Gastrocnemius medialis (tissue), 4 donors: ENCODE results near the gene SLC25A52.

Source experiments
- POLR2A ChIP-seq, 2 donors: fragments of 450-650 bp; IDR thresholded peaks; one replicate each; pipeline ENCODE4 v1.6.1; 2017; ENCODE audit warnings: antibody characterized with exemption in 2 of 2, mild to moderate bottlenecking in 2 of 2, moderate library complexity in 2 of 2
- TF ChIP-seq, protein P1 (sequence below), 5 experiments: fragments of 450-650 bp in 3 of 5; fragments of 200-600 bp in 2 of 5; sonication (generic) in 2 of 5; IDR thresholded peaks in 4 of 5; conservative IDR thresholded peaks in 1 of 5; 1 replicate in 4 of 5; 2 replicates in 1 of 5; pipeline ENCODE4 v1.5.1; 2016 to 2019; ENCODE audit warnings: antibody characterized with exemption in 5 of 5, mild to moderate bottlenecking in 3 of 5, moderate library complexity in 3 of 5

DNA sequence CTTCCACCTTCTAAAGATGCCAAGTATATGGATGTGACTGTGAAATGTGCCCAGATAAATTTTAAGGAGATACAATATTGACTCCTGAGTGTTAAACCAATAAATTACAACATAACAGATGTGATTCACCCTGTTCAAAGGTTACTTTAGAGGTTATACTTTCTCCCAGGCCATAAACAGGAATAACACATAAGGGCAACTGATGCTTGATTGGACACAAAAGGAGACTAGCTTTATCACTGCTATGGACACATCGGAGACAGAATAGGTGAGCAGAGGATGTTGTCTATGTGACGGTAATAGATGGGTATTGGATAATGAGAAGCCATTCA is 31.9 kb upstream of the SLC25A52 start:
- TF ChIP-seq, protein P1, sequence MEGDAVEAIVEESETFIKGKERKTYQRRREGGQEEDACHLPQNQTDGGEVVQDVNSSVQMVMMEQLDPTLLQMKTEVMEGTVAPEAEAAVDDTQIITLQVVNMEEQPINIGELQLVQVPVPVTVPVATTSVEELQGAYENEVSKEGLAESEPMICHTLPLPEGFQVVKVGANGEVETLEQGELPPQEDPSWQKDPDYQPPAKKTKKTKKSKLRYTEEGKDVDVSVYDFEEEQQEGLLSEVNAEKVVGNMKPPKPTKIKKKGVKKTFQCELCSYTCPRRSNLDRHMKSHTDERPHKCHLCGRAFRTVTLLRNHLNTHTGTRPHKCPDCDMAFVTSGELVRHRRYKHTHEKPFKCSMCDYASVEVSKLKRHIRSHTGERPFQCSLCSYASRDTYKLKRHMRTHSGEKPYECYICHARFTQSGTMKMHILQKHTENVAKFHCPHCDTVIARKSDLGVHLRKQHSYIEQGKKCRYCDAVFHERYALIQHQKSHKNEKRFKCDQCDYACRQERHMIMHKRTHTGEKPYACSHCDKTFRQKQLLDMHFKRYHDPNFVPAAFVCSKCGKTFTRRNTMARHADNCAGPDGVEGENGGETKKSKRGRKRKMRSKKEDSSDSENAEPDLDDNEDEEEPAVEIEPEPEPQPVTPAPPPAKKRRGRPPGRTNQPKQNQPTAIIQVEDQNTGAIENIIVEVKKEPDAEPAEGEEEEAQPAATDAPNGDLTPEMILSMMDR (IDR thresholded peaks at IDR 0.05 in 4 of 5, conservative IDR thresholded peaks at IDR 0.05 in 1 of 5), result no peak
- TF ChIP-seq POLR2A (IDR thresholded peaks at IDR 0.05), result no peak
